ENCODE data around the gene SLC35A1.

Gene SLC35A1

DNA sequence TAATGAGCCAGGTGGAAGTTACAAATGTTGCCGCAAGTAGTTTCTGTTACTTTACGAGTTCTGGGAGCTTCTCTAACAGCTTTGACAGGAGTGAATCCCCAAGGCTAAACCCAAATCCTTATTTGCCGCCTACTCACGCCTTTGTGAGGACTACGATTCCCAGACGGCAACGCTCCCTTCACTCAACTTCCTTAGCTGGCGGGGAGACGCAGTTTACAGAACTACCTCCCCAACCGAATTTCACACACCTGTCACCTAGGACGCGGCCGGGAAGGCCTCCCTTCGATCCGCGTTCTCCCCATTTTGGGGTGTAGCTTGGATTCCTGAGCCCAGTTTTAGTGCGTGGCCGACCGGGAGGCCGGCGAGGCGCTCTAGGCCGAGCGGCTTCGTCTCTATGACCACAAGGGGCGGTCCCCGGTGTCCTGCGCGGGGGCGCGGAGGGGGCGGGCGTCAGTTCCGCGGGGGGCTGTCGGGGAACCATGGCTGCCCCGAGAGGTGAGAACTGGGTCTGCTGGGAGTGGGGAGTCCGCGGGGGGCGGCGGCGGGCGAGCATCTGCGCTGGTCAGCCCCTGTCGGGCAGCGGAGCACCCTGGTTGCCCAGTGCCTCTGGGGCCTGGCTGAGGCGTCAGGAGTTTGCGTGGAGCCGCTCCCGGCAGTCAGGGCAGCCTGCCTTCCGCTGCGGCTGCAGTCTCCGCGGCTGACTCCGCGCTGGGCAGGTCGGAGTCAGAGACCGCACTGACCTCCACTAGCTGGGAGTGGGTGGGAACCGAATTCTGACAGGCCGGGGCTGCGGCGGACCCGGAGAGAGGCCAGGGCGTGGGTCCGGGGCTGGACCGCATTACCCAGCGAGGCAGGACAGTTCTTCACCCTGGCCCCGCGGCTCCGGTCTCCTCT, at the start of gene SLC35A1 (continued):
- TF ChIP-seq ZBTB17 (tag by site-specific recombination; IDR thresholded peaks at IDR 0.05): peak; percentile 91
- no peak for TF ChIP-seq PRDM1 (tag by site-specific recombination; IDR thresholded peaks at IDR 0.05)
- TF ChIP-seq ZNF621 (tag by site-specific recombination; IDR thresholded peaks at IDR 0.05): no peak
- no peak for TF ChIP-seq ZNF529 (tag by site-specific recombination; IDR thresholded peaks at IDR 0.05; ENCODE audit: insufficient replicate concordance)
- TF ChIP-seq, protein P1, sequence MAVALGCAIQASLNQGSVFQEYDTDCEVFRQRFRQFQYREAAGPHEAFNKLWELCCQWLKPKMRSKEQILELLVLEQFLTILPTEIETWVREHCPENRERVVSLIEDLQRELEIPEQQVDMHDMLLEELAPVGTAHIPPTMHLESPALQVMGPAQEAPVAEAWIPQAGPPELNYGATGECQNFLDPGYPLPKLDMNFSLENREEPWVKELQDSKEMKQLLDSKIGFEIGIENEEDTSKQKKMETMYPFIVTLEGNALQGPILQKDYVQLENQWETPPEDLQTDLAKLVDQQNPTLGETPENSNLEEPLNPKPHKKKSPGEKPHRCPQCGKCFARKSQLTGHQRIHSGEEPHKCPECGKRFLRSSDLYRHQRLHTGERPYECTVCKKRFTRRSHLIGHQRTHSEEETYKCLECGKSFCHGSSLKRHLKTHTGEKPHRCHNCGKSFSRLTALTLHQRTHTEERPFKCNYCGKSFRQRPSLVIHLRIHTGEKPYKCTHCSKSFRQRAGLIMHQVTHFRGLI (tag by site-specific recombination; IDR thresholded peaks at IDR 0.05): peak; percentile 51; the same call in 1 of the 2 replicates
- TF ChIP-seq, protein P2, sequence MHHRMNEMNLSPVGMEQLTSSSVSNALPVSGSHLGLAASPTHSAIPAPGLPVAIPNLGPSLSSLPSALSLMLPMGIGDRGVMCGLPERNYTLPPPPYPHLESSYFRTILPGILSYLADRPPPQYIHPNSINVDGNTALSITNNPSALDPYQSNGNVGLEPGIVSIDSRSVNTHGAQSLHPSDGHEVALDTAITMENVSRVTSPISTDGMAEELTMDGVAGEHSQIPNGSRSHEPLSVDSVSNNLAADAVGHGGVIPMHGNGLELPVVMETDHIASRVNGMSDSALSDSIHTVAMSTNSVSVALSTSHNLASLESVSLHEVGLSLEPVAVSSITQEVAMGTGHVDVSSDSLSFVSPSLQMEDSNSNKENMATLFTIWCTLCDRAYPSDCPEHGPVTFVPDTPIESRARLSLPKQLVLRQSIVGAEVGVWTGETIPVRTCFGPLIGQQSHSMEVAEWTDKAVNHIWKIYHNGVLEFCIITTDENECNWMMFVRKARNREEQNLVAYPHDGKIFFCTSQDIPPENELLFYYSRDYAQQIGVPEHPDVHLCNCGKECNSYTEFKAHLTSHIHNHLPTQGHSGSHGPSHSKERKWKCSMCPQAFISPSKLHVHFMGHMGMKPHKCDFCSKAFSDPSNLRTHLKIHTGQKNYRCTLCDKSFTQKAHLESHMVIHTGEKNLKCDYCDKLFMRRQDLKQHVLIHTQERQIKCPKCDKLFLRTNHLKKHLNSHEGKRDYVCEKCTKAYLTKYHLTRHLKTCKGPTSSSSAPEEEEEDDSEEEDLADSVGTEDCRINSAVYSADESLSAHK (tag by site-specific recombination; IDR thresholded peaks at IDR 0.05): peak; percentile 36; the same call in 1 of the 2 replicates
- peak; percentile 79 for TF ChIP-seq ZBTB8A (tag by site-specific recombination; IDR thresholded peaks at IDR 0.05)
- TF ChIP-seq, protein P3, sequence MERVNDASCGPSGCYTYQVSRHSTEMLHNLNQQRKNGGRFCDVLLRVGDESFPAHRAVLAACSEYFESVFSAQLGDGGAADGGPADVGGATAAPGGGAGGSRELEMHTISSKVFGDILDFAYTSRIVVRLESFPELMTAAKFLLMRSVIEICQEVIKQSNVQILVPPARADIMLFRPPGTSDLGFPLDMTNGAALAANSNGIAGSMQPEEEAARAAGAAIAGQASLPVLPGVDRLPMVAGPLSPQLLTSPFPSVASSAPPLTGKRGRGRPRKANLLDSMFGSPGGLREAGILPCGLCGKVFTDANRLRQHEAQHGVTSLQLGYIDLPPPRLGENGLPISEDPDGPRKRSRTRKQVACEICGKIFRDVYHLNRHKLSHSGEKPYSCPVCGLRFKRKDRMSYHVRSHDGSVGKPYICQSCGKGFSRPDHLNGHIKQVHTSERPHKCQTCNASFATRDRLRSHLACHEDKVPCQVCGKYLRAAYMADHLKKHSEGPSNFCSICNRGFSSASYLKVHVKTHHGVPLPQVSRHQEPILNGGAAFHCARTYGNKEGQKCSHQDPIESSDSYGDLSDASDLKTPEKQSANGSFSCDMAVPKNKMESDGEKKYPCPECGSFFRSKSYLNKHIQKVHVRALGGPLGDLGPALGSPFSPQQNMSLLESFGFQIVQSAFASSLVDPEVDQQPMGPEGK (tag by site-specific recombination; IDR thresholded peaks at IDR 0.05): peak; percentile 99
- no peak for TF ChIP-seq OVOL3 (tag by site-specific recombination; IDR thresholded peaks at IDR 0.05)
- no peak for TF ChIP-seq ZNF274 (IDR thresholded peaks at IDR 0.05; ENCODE audit: low read length)
- TF ChIP-seq ZNF274 (tag by site-specific recombination; IDR thresholded peaks at IDR 0.05; ENCODE audit: borderline replicate concordance): no peak
- TF ChIP-seq, protein P4, sequence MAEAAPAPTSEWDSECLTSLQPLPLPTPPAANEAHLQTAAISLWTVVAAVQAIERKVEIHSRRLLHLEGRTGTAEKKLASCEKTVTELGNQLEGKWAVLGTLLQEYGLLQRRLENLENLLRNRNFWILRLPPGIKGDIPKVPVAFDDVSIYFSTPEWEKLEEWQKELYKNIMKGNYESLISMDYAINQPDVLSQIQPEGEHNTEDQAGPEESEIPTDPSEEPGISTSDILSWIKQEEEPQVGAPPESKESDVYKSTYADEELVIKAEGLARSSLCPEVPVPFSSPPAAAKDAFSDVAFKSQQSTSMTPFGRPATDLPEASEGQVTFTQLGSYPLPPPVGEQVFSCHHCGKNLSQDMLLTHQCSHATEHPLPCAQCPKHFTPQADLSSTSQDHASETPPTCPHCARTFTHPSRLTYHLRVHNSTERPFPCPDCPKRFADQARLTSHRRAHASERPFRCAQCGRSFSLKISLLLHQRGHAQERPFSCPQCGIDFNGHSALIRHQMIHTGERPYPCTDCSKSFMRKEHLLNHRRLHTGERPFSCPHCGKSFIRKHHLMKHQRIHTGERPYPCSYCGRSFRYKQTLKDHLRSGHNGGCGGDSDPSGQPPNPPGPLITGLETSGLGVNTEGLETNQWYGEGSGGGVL (tag by site-specific recombination; IDR thresholded peaks at IDR 0.05): peak; percentile 51
- no peak for TF ChIP-seq ZNF596 (tag by site-specific recombination; IDR thresholded peaks at IDR 0.05)
- peak; percentile 69 for TF ChIP-seq ZNF561 (tag by site-specific recombination; IDR thresholded peaks at IDR 0.05; ENCODE audit: borderline replicate concordance)
- no peak for TF ChIP-seq ZNF211 (tag by site-specific recombination; IDR thresholded peaks at IDR 0.05; ENCODE audit: low read depth)
- TF ChIP-seq ZNF521 (tag by site-specific recombination; IDR thresholded peaks at IDR 0.05): no peak
- TF ChIP-seq GFI1B (tag by site-specific recombination; IDR thresholded peaks at IDR 0.05): no peak
- no peak for TF ChIP-seq ZNF280C (tag by site-specific recombination; IDR thresholded peaks at IDR 0.05)
- TF ChIP-seq ZFHX2 (tag by site-specific recombination; conservative IDR thresholded peaks at IDR 0.05): peak; percentile 95
- peak; percentile 41; the same call in 1 of the 2 replicates for TF ChIP-seq ZNF391 (tag by site-specific recombination; IDR thresholded peaks at IDR 0.05; ENCODE audit: borderline replicate concordance, low read depth)
- no peak for TF ChIP-seq TCF7L2 (IDR thresholded peaks at IDR 0.05; ENCODE audit: borderline replicate concordance, low read depth, low read length)
- TF ChIP-seq ZNF677 (tag by site-specific recombination; IDR thresholded peaks at IDR 0.05): no peak
- TF ChIP-seq ZNF558 (tag by site-specific recombination; IDR thresholded peaks at IDR 0.05): no peak
- TF ChIP-seq FEZF1 (tag by site-specific recombination; IDR thresholded peaks at IDR 0.05): peak; percentile 38; the same call in 1 of the 2 replicates
- TF ChIP-seq ZNF19 (tag by site-specific recombination; IDR thresholded peaks at IDR 0.05; ENCODE audit: low read depth): no peak
- TF ChIP-seq ZNF580 (tag by site-specific recombination; IDR thresholded peaks at IDR 0.05): 0 out of 2 replicates have a peak, but pooled peaks have one; percentile 32
